ENCODE results near the gene KLHDC9.

DNA sequence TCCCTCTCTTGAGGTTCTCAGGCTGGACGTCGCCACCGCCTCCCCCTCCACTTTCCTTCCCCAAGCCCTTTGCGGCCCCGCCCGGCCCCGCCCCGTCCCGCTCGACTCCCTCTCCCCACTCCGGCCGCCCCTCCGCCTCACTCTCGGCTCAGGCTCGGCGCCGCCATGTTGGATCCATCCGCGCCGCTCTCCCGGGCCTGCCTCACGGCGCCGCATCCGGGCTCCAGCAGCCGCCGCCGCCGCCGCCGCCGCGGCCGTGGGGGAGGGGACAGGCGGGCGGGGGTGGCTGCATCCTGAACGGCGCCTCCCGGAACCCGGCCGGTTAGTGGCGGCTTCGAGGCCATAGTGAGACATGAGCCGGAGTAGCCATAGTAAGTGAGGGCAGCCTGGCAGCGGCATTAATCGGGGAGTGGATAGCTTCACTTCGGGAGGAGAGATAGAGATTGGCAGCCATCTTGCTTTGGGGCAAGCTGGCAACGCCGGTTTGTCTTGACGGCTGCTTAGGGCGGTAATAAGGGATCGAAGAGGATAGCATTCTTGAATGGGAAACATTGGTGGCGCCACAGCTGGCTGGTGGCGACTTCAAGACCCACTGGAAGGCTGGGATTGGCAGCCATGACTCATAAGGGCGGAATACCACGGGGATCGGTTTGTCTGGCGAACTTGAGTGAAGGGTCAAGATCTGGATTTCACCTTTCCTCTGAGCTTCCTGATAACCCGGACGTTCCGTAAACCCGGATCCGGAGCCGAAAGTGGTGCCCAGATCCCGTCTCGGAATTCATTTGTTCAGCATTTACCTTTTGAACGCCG is 34.5 kb downstream of the KLHDC9 start, which contains the start of gene DEDD:
- TF ChIP-seq, protein P1, sequence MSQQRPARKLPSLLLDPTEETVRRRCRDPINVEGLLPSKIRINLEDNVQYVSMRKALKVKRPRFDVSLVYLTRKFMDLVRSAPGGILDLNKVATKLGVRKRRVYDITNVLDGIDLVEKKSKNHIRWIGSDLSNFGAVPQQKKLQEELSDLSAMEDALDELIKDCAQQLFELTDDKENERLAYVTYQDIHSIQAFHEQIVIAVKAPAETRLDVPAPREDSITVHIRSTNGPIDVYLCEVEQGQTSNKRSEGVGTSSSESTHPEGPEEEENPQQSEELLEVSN (IDR thresholded peaks at IDR 0.05; ENCODE audit: borderline replicate concordance, low read depth) = peak; percentile 9; the same call in 1 of the 2 replicates
- TF ChIP-seq, protein P2, sequence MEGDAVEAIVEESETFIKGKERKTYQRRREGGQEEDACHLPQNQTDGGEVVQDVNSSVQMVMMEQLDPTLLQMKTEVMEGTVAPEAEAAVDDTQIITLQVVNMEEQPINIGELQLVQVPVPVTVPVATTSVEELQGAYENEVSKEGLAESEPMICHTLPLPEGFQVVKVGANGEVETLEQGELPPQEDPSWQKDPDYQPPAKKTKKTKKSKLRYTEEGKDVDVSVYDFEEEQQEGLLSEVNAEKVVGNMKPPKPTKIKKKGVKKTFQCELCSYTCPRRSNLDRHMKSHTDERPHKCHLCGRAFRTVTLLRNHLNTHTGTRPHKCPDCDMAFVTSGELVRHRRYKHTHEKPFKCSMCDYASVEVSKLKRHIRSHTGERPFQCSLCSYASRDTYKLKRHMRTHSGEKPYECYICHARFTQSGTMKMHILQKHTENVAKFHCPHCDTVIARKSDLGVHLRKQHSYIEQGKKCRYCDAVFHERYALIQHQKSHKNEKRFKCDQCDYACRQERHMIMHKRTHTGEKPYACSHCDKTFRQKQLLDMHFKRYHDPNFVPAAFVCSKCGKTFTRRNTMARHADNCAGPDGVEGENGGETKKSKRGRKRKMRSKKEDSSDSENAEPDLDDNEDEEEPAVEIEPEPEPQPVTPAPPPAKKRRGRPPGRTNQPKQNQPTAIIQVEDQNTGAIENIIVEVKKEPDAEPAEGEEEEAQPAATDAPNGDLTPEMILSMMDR (IDR thresholded peaks at IDR 0.05) = no peak
- TF ChIP-seq KDM5A (IDR thresholded peaks at IDR 0.05) = 0 out of 2 replicates have a peak, but pooled peaks have one; percentile 17
- no peak; a peak in 1 of 5 replicates for TF ChIP-seq RAD21 (conservative IDR thresholded peaks at IDR 0.05 in 1 of 2, IDR thresholded peaks at IDR 0.05 in 1 of 2)

Measured in A549 (cell line).